ENCODE measurements around the gene CENPU. TPM values are rescaled to one million over a fixed set of nuclear protein-coding genes. Genes with fewer than 3 reads are reported as not detected.

CENPU gene
- total RNA-seq, 1 experiment from 2014 or later, result 15.2 TPM

DNA sequence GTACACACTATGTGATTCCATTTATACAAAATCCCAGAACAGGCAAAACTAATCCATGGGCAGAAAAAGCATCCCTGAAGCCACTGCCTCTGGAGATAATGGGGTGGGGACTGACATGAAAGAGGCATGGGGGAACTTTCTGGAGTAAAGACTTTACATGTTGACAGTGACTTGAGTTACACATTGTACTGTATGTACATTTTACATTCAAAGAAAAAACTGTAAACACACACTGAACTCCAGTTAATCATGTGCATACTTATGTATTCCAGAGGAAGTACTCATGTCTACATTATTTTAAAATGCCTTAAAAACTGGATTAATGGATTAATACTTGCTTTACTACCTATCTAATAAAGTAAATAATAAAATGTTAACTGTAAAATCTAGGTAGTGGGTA, 21.6 kb downstream of the CENPU start:
- no peak for DNase-seq (ENCODE audit: low spot score)

DNA sequence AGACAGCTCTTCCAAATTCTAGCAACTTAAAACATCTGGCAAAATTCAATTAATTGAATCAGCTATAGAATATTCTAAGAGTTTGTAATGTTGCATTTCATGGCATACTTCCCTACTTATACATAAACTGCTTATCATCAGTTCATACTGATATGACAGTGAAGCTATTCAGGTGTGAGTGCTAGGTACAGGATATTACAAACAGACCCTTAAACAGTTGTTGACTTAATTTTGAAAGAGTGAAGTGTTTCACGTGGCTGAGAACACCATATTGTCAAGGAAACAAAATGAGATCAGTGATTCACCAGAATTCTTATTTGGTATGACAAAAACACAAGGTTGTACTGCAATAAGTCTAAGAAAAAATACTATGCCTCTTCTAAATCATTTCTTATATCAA, 27.4 kb downstream of the CENPU start:
- no peak for DNase-seq (ENCODE audit: low spot score)

DNA sequence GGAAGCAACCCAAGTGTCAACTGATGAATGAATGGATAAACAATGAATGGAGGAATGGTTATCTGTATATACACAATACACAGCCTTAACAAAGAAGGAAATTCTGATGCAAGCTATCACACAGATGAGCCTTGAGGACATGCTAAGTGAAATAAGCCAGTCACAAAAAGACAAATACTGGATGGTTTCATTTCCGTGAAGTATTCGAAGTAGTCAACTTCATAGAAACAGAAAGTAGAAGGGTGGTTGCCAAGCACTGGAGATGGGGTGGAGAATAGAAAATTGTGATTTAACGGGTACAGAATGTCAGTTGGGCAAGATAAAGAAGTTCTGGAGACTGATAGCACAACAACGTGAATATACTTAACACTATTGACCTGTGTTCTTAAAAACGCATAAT, 28.2 kb downstream of the CENPU start:
- DNase-seq (ENCODE audit: low spot score), result no peak

DNA sequence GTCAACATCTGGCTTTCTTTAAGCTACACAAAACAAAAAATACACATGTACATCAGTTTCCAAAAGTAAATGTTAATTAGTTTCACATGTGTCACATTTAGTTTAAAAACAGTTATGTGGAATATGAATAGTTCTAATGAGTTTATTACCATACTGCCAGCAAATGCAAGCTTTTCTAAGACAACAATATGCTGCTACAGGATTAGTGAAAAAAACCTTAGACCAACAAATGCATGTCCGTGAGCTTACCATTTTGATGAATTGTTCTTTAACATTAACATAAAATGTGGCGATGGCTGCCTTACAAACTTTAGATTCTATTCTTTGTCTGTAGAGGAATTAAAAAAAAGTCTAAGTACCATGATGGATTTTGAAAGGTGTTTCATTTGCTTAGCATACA, 31.8 kb downstream of the CENPU start:
- DNase-seq (ENCODE audit: low spot score), result no peak

DNA sequence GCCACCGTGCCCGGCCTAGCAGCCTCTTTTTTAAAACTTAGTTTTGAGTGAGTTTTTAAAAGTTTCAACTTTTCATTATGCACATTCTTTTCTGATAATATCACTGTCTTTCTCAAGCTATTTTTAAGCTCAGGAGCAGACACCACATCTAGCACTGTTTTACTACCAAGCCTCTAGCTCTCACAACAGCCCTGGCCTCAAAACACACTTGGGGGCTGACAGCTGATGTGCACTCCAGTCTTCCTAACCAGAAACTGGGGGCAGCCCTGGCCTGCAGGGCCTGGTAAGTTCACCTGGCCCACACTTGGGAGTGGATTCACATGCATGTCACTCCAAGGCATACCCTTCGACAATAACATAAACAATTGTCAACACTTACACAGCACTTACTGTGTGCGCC, 34.0 kb downstream of the CENPU start:
- no peak for DNase-seq (ENCODE audit: low spot score)

DNA sequence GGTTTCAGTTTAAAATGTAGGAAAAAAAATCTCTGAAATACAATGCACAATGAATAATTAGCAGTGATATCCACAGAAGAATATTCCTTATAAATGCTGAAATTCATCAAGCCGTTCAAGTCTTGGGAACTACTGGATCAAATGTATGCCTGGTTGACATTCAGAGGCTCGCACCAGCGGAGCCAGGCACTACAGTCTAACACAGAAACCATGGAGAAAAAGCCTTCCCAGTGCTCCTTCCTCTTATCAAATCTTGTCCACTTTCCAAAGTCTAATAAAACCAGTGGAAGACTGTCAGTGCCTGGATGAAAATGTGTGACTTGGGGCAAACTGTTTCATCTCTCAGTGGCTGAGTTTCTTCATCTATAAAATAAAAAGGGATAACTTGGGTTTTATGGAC, 35.9 kb downstream of the CENPU start:
- no peak for DNase-seq (ENCODE audit: low spot score)

DNA sequence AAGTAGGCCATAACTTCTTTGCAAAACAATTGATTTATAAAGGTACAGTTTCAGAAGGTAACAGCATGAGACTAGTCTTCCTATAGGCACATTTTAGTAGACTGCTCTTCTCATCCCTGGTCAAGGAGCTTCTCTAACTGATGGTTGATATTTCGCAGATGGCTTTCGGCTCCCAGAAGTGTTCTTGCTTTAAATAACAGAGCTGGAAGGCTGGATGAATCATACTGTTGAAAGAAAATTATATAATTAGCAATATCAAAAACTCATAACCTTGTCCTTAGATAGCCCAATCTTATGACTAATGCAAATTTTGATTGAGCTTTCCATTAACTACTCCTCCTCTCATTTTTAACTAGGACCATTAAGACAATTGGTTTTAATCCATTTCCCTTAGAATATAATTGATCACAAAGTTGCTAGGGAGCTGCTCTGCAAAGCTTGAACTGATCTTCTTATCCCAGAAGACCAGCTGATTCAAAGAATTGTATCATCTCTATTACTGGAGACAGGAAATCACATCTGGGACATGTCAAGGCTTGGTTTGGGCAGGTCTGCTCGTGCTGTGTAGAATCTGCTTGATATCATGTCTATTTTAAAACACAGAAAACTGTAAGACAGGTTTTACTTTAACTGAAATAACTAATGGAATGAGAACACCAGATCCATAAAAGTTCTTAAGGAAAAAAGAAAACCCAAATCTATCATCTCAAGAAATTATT, 38.6 kb downstream of the CENPU start:
- DNase-seq (ENCODE audit: low spot score), result no peak

DNA sequence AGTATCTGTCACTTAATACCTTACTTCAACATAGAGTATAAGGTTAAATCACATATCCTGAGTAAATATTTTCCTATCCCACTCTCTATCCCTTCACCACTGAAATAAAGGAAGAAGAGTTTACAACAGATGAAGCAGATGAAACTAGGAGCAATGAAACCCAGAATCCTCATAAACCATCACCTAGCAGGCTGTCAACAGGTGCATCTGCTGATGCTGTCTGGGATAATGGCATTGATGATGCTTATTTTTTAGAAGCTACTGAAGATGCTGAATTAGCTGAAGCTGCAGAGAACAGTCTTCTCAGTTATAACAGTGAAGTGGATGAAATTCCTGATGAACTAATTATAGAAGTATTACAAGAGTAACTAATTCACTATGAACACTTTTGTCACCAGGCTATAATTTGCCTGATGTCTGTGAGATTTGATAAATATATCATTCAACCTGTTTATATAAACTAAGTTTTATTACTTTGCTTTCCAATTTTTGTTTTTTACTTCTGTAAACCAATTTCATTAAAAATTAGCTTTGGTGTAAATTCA, 39.4 kb downstream of the CENPU start:
- DNase-seq (ENCODE audit: low spot score), result no peak

DNA sequence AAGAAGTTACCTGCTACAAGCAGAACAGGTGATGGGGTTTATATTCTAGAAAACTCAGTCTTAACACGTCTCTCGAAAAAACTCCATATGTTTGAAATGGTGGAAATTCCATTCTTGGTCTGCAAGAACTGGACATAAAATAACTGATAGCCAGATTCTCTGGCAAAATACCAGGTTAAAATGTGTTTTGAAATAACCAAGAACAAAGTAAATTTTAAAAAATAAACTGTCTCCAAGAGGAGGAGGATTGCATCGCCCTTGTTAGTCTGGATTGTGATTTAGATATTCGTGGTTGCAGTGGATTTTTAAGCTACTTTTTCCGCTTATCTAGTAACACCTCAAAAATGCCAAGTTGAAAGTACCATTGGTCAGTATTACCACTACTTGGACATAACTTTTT, 40.8 kb downstream of the CENPU start:
- no peak for DNase-seq (ENCODE audit: low spot score)

DNA sequence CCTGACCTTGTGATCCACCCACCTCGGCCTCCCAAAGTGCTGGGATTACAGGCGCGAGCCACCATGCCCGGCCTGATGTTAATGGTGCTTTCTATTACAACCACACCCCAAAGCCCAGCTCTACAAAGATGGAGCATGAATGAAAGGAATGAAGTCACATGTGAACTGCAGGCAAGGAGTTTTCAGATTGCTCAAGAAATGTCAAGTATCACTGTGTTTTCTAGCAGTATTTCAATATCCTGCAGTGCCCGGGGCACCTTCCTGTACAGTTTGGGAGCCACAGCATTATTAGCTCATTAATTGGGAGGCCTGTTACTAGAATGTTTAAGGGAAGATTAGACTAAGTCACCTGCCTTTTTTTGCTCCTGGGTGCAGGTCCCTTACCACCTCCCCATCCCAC, 44.2 kb downstream of the CENPU start:
- DNase-seq (ENCODE audit: low spot score), result no peak

DNA sequence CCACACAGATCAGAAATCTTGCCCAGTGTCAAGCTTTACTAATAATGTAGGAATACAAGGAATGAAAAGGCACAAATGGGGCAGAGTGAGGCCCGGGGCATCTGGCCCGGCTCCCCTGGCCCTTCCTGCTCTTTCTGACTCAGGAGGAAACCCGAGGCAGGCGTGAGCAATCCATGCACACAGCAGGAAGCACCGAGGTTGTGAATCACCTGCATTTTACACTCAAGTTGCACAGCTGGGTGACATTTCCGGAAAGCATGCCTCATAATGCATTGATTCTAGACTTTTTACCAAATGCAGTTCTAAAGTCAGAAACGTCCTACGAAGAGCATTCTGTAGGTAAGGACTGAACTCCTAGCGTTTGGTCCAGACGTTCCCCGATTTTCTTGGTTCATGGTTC, 45.4 kb downstream of the CENPU start:
- peak; percentile 9 for DNase-seq (ENCODE audit: low spot score)

DNA sequence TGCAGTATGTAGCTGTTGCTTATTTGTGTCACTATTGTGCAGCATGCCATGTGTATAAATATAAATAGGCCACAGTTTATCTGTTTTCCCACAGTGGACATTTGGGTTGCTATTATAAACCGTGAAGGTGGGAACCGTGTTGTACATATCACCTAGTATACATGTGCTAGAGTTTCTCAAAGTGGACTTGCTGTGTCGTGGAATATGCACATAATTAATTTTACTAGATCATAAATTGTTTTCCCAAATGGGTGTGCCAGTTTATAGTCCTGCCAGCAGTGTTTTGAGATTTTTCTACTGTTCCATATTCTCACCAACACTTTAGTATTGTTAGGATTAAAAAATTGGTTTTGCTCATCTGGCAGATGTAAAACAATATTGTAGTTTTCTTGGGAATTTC, 45.9 kb downstream of the CENPU start:
- no peak for DNase-seq (ENCODE audit: low spot score)

DNA sequence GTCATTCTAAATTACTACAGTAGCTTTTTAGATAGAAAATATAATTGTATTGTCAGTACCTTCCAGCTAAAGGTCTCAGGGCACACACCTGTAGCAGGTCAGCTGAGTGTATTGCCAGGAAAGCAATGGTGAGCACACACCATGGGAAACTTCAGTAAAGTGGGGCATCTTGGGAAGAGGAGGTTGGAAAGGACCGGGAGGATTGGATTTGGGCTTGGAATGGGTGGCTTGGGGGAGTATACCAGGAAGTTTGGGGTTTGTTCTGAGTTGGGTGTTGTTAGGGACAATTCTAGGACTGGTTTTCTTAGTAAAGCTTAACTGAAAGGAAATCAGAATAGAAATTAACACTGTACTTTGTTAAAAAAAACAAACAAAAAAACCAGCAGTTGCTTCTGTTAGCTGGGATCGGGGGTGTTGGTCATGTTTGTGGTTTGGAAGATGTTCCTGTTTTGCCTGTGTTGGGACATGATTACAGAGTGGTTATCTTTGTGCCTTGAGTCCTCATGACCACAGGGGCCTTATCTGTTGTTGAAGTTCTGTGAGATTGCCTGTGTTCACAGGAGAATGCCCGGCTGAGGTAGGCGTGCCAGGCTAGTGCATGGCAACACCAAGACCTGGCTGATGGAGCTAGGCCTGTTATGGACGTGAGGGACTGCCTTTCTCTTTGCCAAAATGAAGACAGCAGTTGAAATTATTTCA, 49.3 kb downstream of the CENPU start:
- DNase-seq (ENCODE audit: low spot score), result no peak

DNA sequence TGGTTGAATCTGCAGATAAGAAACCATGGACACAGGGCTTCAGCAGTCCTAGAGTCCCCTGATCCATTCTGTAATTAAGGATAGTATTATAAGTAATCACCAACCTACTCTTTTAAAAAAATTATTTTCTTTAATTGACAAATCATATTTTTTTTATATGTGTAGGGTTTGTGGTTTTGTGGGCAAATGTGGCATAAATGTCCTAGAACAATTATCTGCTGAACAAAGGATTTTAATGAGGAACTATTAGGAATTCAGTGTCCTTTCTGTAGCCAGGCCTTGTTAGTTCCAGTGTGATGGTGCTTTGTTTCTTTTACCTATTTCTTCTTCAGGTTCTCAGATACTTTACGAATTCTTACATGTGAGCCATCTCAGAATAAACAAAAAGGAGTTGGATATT, 52.0 kb downstream of the CENPU start:
- DNase-seq (ENCODE audit: low spot score), result no peak

DNA sequence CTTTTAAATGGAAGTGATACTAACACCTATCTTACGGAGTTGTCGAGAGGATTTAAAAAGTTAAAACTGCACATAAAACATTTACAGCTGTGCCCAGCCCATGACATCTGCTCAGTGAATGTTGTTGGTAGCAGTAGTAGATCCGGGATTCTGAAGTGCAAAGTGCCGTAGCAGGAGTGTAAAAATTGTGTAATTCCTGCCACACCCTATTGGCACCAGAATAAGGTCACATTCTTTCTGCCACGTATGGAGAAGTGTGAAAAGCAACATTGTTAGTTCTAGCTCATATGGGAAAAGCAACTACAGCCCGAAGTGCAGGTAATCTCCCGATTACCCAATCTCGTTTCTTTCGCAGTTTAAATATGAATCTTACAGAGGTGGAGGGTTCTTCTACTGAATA, 53.2 kb downstream of the CENPU start:
- DNase-seq (ENCODE audit: low spot score), result peak; percentile 10

DNA sequence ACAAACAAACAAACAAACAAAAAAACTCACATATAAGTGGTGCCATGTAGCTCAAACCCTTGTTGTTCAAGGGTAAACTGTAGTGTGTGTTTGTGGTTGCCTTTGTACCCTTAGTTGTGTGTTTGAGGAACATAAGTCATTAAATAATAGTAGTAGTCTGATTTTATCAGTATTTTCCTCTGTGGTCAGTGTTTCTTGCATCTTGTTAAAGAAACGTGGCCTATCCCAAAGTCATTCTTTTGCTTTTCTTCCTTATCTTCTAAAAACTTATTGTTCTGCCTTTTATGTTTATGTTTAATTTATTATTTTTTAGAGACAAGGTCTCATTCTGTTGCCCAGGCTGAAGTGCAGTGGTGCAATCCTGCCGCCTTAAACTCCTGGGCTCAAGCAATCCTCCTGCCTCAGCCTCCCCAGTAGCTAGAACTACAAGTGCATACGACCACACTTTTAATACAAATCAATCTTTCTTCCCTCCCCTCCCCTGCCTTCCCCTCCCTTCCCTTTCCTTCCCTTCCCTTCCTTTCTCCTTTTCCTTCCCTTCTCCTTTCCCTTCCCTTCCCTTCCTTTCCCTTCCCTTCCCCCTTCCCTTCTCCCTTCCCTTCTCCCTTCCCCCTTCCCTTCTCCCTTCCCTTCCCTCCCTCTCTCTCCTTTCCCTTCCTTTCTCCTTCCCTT, 57.9 kb downstream of the CENPU start:
- no peak for DNase-seq (ENCODE audit: low spot score)

DNA sequence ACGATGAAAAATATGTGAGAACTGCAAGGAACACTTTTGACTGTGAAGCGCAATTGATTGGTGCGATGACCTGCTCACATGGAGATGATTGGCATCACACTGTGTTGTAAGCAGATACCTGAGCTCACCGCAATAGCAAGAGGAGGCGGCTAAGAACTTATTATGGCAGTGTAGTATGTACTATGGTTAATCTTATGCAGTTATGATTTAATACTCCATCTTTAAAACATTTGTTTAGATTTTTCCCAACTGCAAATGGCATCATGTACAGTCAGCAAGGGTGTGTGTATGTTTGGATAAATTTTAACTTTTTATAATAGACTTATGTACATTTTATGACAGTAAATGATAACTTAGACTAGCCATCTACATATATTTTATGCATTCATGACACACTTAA, 58.9 kb downstream of the CENPU start:
- DNase-seq (ENCODE audit: low spot score), result no peak

DNA sequence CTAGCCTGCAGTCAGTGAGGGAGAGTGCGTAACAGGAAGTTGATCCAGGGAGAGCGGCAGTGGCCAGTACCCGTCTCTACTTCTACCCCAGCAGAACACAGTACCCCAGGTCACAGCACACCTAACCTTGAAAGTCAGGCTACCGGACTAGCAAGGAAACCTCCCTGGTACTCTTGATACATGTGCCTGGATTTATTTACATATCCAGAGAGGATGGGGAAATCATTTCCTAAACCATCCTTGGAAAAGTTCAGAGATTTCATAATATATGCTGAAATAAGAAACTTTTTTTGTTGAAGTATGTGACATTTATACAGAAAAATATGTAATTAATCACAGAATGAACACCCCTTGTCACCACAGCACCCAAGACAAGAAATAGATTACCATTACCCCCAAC, 59.9 kb downstream of the CENPU start:
- DNase-seq (ENCODE audit: low spot score), result no peak

DNA sequence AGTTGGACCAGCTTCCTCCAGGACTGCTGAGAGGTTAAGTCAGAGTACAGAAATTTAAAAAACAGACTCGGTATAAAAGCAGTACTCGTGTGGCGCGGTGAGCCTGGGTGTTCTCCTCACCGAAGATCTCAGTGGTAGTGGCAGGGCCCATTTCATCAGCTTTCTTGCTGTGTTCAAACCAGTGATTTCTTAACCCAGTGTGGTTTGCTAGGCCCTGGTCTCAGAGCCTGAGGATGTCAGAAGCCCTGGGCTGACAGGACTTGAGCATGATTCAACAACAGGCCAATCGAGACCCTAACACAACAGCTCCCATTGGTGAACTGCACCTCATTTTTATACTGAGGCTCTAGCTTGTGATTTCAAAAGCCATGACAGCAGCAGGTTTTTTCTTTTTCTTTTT, 61.2 kb downstream of the CENPU start:
- no peak for DNase-seq (ENCODE audit: low spot score)

DNA sequence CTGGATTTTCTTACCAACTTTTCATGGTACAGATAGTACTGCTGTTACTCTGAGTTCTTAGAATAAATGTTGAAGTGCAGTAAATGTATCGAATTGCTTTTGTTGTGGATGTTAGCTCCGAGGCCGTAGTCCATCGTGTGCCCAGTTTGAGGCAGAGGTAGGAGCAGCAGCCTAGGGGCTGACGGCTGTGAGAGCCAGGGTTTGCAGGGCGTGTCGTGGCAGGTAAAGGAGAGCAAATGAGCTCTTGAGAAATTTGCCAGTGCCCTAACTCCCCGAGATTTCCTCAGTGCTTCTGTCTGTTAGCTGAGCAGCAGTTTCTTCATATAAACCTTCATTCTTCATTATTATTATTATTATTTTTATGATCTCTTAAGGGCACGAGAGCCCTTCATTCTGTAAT, 62.8 kb downstream of the CENPU start:
- no peak for DNase-seq (ENCODE audit: low spot score)

DNA sequence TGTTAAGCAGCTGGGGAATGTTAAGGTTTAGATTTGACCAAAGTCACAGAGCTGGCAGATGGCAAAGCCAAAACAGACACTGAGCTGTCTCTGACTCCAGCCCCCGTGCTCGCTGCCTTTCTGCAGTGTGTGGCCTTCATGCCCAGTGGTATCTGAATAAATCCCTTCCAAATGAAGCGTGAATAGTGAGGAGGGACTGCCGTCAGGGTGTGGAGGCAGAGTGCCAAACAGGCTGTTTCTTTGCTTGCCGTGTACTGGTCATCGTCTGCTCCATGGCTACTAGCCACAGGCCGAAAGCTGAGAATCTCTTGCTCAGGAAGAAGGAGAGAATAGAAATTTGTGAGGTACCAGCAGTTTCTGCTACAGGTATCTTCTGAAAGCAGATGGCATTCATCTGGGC, 64.6 kb downstream of the CENPU start:
- DNase-seq (ENCODE audit: low spot score), result no peak

DNA sequence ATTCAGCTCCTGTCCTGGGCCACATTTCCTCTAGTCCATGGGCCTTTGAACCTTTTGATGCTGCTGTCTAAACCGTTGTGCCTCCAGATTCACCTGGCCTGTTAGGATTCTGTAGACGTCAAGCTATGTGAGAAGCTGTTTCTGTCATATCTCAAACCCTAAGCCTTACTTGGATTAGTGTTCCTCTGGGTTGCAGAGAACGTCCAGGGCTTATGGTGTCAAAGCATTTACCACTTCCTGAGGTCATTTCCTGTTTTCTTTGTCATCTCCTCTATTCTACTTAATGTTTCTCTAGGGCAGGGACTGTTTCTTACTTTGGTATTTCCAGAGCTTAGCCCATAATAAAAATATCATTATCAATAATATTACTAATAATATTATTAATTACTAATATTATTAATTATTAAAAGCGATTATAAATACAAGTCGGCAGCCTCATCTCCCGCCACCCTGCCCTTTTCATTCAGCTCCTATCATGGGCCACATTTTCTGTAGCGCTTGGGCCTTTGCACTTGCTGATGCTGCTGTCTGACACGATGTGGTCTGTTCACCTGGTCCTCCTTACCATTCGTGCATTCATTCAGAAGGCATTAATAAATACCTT, 65.3 kb downstream of the CENPU start:
- DNase-seq (ENCODE audit: low spot score), result no peak
